ENCODE measurements around the gene TRIM74.
"Not testable (repeated sequence)": the region's sequence is repeated elsewhere in the genome, so short reads cannot be mapped to it uniquely, and the experiment has no call there.

GRCh38 chr7:72948714-72949113, 20.6 kb downstream of the TRIM74 start:
- TF ChIP-seq, protein P1, sequence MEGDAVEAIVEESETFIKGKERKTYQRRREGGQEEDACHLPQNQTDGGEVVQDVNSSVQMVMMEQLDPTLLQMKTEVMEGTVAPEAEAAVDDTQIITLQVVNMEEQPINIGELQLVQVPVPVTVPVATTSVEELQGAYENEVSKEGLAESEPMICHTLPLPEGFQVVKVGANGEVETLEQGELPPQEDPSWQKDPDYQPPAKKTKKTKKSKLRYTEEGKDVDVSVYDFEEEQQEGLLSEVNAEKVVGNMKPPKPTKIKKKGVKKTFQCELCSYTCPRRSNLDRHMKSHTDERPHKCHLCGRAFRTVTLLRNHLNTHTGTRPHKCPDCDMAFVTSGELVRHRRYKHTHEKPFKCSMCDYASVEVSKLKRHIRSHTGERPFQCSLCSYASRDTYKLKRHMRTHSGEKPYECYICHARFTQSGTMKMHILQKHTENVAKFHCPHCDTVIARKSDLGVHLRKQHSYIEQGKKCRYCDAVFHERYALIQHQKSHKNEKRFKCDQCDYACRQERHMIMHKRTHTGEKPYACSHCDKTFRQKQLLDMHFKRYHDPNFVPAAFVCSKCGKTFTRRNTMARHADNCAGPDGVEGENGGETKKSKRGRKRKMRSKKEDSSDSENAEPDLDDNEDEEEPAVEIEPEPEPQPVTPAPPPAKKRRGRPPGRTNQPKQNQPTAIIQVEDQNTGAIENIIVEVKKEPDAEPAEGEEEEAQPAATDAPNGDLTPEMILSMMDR (IDR thresholded peaks at IDR 0.05) = not testable (repeated sequence)
- TF ChIP-seq POLR2A (IDR thresholded peaks at IDR 0.05) = not testable (repeated sequence)

All from lower leg skin (tissue), 3 donors.